Activated CD8-positive, alpha-beta memory T cell treated with anti-CD3 and anti-CD28 coated beads for 24 hours (primary cell): Measurements from ENCODE around the gene WWOX.

Experiments
- DNase-seq: peaks from one replicate; pipeline ENCODE4 v3.0.0-alpha.2; 2020

The WWOX gene

DNA sequence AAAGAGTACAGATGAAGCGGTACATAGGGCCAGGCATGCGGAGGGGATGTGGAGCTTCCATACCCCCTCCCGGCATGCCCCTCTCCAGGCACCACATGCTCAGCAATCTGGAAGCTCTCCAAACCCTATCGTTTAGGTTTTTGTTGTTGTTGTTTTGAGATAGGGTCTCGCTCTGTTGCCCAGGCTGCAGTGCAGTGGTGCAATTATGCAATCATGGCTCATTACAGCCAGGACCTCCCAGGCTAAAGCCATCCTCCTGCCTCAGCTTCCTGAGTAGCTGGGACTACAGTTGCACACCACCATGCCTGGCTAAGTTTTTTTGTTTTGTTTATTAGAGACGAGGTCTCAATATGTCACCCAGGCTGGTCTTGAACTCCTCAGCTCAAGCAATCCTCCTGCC lies 50.8 kb downstream of the WWOX start:
- no peak for DNase-seq

DNA sequence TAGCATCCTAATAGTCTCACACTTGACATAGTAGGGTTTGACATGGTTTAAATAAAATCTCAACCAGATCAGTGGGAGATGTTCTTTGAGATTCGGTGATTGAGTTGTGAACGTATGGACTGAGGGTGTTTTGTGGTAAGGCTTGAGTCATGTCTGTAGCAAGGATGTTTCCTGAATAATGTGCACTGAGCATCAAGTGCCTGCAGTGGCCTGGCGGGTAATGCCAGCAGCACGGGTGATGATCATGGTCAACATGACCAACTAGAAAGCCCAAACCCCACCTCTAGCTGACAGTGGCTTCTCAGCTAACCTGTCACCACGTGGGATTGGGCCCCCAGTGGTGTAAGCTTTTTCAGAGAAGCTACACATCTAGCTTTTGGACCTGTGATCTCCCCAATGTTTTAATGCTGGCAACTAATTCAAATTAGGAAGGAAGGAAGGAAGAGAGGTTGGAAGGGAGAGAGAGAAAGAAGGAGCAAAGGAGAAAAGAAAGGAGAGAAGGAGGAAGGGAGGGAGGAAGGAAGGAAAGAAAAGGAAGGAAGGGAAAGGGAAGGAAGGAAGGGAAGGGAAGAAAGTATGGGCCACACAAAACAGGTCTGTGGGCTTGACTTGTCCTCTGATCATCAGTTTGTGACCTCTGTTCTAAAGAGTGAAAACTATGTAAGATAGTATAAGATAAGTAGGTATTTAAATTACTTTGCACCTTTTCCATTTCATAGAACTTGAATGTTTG lies 55.4 kb downstream of the WWOX start:
- DNase-seq = no peak

DNA sequence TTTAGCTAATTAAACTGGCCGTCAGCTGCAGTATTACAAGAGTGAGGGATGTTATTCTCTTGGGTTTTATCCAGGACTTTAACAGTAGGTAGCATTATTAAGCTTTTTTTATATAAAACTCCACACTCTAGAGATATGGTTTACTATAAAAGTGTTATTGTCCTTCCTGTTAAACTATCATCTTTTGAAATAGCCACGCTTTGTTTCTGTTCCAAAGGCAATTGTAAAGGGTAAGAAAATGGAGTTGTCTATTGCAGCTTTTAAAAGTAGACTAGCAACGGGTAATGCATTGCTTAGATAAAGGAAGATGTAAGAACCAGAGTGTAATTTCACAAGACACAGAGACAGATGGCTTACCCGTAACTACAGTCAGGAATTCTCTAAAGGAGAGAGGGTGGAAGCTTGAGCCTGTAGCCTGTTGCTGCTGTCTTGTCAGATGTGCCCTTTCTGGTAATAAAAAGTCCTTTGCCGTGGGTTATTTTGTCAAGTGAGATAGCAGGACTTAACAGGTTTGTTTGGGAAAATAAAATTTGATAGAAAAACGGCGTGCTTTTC lies 56.4 kb downstream of the WWOX start:
- DNase-seq = no peak

DNA sequence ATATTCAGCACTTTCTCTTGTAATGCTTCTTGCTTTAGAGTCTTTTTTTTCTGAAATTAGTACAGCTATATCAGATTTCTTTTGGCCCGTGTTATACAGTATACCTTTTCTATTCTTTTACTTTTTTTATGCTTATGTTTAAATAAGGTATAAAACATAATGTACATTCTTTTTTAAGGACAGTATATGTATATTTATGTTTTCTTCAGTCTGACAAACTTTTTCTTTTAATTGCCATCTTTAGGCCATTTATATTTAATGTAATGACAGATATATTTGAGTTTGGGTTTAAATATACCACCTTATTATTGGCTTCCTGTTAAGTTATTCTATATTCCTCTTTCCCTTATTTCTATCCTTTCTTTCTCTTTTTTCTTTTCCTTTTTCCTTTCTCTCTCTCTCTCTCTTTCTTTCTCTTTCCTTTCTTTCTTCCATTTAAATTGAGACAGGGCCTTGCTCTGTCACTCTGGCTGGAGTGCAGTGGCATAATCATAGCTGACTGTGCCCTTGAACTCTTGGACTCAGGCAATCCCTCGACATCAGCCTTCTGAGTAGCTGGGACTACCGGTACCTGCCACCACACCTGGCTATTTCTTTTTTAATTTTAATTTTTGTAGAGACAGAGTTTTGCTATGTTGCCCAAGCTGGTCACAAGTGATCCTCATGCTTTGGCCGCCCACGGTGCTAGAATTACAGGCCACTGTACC lies 61.7 kb downstream of the WWOX start:
- no peak for DNase-seq

DNA sequence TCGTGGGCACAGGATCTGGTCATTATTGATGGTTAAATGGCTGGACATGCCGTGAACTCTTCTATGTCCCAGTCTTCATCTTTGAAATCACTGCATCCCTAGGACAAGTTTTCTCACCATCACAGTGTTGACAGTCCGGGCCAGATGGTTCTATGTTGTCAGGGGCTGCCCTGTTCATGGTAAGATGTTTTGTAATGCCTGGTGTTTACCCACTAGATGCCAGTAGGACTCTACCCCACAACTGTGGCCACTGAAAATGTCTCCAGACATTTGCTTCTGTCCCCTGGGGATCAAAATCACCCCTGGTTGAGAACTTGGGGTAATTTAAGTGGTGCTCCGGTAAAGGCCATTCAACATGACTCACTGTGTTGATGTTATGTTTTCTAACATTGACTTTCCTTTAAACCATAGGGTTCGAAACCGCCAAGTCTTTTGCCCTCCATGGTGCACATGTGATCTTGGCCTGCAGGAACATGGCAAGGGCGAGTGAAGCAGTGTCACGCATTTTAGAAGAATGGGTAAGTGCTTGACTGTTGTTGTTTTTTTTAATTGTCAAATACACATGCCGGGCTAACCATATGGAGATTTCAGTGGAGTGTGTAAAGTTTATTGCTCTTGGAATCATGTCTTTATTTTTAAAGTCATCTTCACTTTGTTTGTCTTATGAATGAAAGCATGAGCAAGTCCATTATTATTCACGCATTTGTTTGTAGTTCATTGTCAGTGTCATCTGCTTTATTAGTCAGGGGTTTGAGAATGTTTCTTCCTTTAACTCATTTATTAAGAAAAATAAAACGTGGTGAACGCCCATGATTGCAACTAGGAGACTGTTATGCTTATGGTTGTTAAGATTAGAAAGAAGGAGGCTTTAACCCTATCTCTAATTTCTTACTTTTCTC lies 64.6 kb downstream of the WWOX start:
- no peak for DNase-seq

DNA sequence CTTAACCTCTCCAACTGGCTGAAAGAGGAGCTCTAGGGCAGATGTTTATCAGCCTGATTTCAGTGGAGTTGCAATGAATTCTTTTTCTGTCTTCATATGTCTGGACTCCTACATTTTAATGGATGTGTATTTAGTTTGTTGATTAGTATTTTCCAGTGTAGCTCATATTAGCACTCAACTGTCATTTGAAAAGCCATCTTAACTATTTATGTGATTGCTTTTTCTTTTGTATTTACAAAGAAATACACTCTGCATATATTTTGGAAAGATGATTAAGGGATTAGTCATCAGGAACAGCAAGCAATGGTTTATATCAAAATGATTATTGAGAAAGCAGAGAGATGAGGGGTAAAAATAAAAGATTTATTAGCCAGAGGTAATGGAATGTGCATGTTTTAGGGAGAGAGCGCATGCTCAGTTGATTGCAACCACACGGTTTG lies 71.1 kb downstream of the WWOX start:
- no peak for DNase-seq

DNA sequence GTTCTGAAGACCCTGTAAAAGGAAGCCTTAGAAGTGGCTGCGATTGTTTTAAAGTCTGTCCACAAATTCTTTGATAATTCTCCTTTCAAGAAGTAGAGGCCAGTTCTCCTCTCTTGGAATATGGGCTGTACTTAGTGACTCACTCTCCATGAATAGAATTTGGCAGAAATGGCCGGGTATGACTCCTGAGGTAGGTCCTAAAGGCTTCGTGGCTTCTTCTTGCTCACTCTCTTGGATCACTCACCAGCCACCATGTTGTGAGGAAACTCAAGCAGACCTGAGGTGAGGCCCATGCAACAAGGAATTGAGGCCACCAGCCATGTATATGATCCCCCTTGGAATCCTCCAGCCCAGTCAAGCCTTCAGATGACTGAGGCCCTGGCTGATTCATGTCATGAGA lies 75.8 kb downstream of the WWOX start:
- no peak for DNase-seq

DNA sequence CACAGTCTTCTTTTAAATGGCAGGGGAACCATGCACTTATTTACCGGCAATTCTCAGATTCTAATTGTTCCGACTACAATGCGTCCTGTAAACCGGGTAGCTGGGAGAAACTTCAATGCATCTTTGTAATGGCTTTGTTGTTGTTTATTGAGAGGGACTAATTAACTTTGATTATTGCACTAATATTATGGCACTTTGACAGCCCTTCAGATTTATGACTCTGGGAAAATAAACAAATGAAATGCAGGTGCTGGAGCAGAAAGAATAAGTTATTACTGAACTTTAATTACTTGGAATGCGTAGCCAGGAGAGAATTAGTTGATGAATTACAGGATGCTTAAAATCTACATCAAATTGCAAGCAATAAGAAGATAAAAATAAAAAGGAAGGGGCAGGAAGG lies 77.0 kb downstream of the WWOX start:
- DNase-seq = no peak

DNA sequence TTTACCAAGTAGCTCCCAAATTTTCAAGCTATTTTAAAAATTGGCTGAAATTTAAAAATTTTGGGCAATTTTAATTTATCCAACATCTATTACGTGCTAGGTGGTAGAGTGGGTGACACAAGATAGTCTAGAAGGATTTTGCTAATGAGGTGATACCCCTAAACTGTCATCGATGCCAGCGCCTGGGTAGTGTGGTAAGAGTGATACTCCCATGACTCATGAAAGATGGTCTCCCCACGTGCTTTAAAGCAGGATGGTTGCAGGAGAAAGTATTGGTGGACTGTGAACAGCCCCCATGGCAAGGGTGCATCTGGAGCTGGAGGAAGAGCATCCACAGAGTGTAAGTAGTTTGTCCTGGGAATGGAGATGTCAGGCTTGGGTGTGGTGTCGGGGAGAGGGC lies 77.8 kb downstream of the WWOX start:
- DNase-seq = no peak

DNA sequence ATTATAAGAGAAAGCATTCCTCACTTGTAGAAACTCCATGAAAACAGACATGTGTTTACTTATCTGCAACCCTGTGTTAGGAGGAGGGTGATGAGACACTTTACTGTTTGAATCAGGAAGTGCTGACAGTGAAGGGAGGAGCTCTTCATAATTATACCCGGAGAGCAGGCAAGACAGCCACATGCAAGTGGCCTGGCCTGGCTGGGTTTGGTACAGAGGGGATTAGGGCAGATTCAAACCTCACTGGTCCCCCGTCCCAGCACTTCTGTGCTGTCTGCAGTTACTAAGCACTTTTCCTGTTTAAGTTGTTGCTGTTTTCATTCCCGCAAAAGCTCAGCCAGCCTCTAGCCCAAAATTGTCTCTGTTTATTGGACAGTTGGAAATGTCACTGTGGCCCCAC lies 78.5 kb downstream of the WWOX start:
- no peak for DNase-seq

DNA sequence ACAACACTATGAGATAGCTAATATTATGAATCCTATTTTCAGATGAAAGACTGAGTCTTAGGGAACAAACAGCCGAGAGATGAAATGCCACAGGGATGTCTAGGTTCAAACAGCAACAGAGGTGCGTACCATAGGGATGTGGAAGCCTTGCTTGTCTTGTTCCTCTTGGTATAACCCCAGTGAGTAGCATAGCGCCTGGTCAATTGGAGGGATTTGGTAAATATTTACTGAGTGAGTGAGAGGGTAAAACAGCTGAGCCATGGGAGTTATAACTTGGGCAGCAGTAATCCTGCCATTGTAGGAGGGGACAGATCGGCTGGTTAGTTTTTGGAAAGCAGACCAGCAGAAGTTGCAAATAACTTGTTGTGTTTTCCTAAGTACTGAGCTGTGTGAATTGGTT lies 80.2 kb downstream of the WWOX start:
- no peak for DNase-seq

DNA sequence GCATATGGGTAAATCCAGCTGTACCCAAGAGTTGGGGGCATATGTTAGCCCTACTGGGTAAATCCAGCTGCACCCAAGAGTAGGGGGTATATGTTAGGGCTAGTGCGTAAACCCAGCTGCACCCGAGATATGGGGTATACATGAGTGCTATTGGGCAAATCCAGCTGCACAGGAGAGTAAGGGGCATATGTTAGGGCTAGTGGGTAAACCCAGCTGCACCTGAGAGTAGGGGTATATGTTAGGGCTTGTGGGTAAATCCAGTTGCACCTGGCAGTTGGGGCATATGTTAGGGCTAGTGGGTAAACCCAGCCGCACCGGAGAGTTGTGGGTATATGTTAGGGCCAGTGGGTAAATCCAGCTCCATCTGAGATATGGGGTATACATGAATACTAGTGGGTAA lies 80.9 kb downstream of the WWOX start:
- DNase-seq = no peak

DNA sequence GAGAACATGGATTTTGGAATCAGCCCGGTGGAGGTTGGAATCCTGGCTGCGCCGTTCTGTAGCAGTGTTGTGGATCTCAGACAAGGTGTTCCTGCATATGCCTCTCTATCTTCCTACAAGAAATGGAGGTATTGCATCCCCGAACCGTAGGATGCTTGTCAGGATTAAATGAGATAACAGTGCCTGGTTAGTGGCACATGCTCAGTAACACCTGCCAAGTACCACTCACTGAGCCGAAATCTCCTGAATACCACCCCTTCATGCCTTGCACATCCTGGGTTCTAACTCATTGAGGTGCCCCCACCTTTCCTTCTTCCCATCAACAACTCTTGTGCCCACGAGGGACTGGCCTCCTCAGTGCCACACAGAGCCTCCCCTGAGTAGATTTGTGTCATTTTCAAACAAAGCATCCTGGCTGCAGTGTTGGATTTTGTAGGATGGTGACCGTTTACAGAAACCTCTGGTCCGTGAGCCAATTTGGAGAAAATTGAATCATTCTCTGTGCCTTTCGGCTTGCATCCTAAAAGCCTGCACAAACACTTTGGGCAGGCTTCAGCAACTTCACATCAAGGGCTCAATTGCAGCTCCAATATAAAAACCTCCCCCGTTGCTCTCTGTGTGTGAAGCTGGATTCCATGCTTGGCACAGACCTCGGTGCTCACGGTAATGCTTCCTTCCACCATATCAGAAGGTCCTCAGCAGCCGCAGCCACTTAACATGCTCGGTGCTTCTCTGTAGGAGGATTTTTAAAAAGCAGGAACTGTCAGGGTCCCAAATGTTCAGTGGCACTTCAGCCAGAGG lies 84.2 kb downstream of the WWOX start:
- no peak for DNase-seq

DNA sequence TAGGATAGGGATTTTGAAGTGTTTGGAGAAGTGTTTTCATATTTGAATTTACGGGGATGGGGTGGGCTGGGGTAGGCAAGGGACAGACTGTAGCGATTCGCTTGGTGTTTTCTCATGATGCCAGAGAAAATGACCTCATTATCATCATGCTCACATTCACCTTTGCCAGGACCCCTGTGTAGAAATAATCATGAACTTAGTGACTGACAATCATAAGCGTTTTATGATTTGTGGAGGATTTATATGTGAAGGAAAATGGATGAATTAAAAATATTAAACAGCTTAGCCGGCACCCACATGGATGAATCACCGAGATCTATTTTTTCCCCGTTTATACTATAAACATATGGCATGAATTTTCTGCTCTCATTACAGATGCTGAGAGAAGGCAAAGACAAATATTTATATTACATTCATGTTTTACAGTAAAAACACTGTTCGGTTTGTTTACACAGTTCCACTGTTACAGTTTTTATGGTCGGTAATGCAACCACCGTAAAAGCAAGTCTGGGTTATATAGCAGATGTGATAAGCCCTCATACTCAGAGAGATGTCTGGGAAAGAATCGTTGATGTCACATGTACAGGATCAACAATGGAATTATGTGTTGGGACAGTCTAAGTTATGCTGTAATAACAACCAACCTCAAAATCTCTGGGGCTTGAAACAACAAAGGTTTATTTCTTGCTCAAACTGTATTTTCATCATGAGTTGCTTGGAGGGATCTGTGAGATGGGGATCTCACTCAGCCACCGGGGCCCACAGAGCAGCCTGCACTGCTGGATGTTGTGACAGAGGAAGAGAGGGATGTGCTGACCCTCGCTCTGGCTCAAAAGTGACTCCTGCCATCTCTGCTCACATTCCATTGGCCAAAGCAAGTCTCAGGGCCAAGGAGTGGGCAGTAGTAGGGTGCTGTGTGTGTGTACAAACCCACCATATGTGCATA lies 85.1 kb downstream of the WWOX start:
- DNase-seq = no peak

DNA sequence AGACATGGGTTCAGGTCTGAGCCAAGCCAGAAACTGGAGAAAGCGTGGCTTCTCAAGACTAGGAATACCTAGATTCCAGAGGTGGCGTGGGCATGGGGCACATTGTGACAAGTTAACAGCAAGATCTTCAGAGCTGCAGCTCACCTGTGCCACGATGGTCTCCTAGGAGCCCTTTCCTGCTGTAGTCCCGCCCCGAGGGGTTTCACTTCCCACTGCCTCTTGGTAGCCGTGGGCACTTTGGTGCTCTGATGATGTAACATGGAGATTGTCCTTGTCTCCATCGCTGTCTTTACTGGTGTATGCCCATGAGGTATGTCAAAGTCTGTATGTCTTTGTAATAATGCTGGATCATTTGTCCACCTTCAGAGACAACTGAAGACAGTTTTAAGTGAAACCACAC lies 89.7 kb downstream of the WWOX start:
- no peak for DNase-seq

DNA sequence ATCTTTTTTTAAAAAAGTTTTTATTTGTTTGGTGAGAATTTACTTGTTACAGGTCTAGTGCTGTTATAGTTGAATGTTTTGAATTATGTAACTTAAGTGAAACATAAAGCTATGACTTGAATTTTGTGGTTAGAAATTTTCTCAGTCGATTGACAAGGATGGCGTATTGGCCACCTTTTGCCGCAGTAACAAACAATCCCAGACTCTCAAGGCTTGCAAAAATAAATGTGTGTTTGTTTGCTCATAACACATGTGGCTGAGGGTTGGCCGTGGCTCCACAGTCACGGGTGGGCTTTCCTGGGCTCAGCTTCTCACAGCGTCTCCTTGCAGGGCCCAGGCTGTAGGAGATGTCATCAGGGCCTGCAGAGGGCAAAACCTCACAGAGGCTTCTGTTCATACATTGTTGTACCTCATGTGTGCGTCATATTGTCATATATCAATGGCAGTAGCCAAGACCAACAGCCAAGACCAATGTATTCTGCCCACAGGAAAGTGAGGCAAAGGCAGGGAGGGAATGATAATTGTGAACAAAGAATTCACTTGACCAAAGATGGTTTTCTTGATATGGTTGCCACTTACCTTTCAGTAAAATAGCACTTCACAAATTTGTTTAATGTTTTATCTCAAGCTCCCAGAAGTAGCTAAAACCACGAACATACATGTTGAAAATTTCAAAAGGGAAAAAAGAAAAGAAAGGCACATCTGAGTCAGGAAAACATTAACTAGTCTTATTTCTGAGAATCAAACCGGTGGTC lies 93.5 kb downstream of the WWOX start:
- no peak for DNase-seq

DNA sequence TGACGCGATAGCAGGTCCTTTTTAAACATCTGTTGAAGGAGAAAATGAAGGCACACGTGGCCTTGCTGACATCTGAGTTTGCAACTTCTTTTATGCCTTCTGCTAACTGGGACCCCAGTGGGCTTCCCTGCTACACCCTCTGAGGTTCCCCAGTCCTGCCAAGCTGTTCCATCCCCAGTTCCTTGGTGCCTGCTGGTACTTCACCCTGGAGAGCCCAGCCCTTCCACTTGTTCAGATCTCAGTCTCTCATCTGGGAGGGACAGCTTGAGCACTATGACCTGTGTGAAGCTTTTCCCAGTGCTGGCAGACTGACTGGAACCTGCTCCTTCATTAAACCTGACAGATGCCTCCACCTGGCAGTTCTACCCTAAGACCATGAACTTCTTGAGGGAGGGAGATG lies 95.5 kb downstream of the WWOX start:
- no peak for DNase-seq

DNA sequence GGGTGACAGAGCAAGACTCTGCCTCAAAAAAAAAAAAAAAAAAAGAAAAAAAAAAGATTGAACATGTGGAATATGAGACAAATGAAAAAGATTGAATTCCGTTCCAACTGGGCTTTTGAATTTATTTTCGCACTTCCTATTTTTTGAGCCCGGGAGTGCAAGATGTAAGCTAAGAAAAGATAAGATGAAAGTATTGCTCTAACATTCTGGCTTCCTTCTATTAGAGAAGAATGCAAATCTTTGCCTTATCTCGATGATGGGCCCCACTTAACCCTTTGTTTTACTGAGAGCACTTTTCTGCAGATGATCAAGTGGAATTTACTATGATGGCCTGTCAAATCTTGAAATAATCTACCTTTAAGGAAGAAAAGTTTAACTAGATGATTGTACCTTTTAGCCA lies 96.3 kb downstream of the WWOX start:
- DNase-seq = no peak

DNA sequence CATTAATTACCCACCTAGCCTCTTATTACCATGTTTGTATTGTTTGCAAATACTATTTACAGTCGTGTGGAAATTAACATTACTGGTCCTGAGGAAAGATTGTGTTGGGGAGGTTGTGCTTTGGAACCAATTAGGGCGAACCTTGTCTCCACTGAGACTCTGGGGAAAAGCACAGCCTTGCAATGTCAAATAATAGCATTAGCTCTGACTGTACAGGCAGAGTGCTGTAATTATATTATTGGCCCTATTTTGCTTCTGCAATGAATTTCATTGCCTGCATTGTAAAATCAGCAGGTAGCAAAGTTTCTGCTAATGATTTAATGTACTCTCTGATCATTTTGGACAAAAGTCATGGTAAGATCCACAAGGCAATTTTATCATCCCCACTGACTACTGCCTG lies 97.0 kb downstream of the WWOX start:
- DNase-seq = no peak

DNA sequence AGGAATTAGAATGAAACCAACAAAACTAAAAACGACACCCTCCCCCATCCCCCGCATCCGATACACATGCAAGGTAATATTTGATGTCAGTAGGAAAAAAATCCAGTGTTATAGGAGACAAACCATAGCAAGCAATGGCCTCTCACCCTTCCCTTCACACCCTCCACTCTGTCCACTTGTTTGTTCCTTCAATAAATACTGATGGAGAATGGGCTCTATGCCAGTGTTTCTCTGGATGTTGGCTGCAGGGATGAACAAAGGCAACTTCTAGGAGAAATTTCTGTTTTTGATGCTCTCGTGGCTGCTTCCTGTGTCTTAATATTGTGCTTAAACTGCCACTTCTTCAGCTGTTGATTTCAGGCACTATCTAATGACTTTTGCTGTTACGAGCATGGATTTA lies 98.8 kb downstream of the WWOX start:
- no peak for DNase-seq
